Heart left ventricle (tissue), 13 donors: ENCODE data around the gene REEP5.

ENCODE experiments used
- POLR2A ChIP-seq, 2 donors: fragments of 450-650 bp; IDR thresholded peaks; one replicate each; pipeline ENCODE4 v1.6.1; 2017; ENCODE audit warnings: antibody characterized with exemption in 2 of 2, mild to moderate bottlenecking in 2 of 2, moderate library complexity in 2 of 2
- TF ChIP-seq, protein P1 (sequence below), 12 donors: fragments of 200-600 bp; sonication (generic) in 4 of 12; IDR thresholded peaks; one replicate each; pipeline versions ENCODE4 v1.5.0 to v1.8.0; 2018 to 2022; ENCODE audit warnings: antibody characterized with exemption in 12 of 12, mild to moderate bottlenecking in 5 of 12
- donor health status: ischemic (EF 13 %, LVEDD 7.1; RV severe dilation, severe dysfunction).
- donor health status: DM: no; HTN: yes; CAD: no.
- donor health status: DM: no; HTN: no; CAD: no.
- donor health status: ischemic (EF 25% LVEDD 6.9; RV normal size, moderate dysfunction).
- donor health status: ischemic (EF 25% LVEDD 5.7; RV mildly dilated, moderate dysfunction).
- donor health status: ischemic (EF 35%, LVEDD 5.7; RV mildly dilated, moderate dysfunction).
- donor health status: nonischemic (EF 11% LVEDD 7.7; RV severe dilation, severe dysfunction).
- donor health status: DM: yes; HTN: yes; CAD: no.
- donor health status: PGD.
- donor health status: ischemic (EF 29% LVEDD 5.4; RV normal size, mild dysfunction).
- donor health status: nonischemic (EF 23%, LVEDD 6.1; RV moderate dilation, normal function).

GRCh38 chr5:112885001-112885400 is 37.0 kb downstream of the REEP5 start:
- TF ChIP-seq, protein P1, sequence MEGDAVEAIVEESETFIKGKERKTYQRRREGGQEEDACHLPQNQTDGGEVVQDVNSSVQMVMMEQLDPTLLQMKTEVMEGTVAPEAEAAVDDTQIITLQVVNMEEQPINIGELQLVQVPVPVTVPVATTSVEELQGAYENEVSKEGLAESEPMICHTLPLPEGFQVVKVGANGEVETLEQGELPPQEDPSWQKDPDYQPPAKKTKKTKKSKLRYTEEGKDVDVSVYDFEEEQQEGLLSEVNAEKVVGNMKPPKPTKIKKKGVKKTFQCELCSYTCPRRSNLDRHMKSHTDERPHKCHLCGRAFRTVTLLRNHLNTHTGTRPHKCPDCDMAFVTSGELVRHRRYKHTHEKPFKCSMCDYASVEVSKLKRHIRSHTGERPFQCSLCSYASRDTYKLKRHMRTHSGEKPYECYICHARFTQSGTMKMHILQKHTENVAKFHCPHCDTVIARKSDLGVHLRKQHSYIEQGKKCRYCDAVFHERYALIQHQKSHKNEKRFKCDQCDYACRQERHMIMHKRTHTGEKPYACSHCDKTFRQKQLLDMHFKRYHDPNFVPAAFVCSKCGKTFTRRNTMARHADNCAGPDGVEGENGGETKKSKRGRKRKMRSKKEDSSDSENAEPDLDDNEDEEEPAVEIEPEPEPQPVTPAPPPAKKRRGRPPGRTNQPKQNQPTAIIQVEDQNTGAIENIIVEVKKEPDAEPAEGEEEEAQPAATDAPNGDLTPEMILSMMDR (IDR thresholded peaks at IDR 0.05), result no peak
- no peak for TF ChIP-seq POLR2A (IDR thresholded peaks at IDR 0.05)
